Chondrocyte (in vitro differentiated cells): Measurements from ENCODE around the gene MYLK. TPM values are rescaled to one million over a fixed set of nuclear protein-coding genes. Genes with fewer than 3 reads are reported as not detected.

Experiments
- DNase-seq: peaks from one replicate; pipeline ENCODE4 v3.0.0; 2021; ENCODE audit warnings: mixed read lengths, low spot score
- H3K27ac Mint-ChIP-seq: one replicate; pipeline ENCODE4 v1.8.0; 2021; ENCODE audit warnings: mild to moderate bottlenecking, moderate library complexity, mixed read lengths; ENCODE audit not compliant: unreplicated experiment
- H3K27me3 Mint-ChIP-seq: 2 replicates; pipeline ENCODE4 v1.8.0; 2021; ENCODE audit warnings: low read depth, mixed read lengths
- H3K36me3 Mint-ChIP-seq: 2 replicates; pipeline ENCODE4 v1.8.0; 2021; ENCODE audit warnings: low read depth, mixed read lengths
- H3K4me1 Mint-ChIP-seq: 2 replicates; pipeline ENCODE4 v1.8.0; 2021; ENCODE audit warnings: low read depth, mild to moderate bottlenecking, mixed read lengths
- H3K4me3 Mint-ChIP-seq: one replicate; pipeline ENCODE4 v1.8.0; 2021; ENCODE audit warnings: mild to moderate bottlenecking, moderate library complexity, mixed read lengths; ENCODE audit not compliant: unreplicated experiment
- H3K9me3 Mint-ChIP-seq: 2 replicates; pipeline ENCODE4 v1.8.0; 2021; ENCODE audit warnings: low read depth, mixed read lengths
- total RNA-seq: library from RNA; stranded (reverse); gene quantifications from 3 replicates; pipeline ENCODE4 v1.2.1, GENCODE V29; 2021
- TF ChIP-seq, protein P1 (sequence below): fragments of 200-600 bp; sonication (generic); IDR thresholded peaks from 2 replicates; pipeline ENCODE4 v1.5.0; 2021; ENCODE audit warnings: antibody characterized with exemption, mild to moderate bottlenecking, moderate library complexity

MYLK gene
- total RNA-seq, 1 donor from 2014 or later = 405 TPM

DNA sequence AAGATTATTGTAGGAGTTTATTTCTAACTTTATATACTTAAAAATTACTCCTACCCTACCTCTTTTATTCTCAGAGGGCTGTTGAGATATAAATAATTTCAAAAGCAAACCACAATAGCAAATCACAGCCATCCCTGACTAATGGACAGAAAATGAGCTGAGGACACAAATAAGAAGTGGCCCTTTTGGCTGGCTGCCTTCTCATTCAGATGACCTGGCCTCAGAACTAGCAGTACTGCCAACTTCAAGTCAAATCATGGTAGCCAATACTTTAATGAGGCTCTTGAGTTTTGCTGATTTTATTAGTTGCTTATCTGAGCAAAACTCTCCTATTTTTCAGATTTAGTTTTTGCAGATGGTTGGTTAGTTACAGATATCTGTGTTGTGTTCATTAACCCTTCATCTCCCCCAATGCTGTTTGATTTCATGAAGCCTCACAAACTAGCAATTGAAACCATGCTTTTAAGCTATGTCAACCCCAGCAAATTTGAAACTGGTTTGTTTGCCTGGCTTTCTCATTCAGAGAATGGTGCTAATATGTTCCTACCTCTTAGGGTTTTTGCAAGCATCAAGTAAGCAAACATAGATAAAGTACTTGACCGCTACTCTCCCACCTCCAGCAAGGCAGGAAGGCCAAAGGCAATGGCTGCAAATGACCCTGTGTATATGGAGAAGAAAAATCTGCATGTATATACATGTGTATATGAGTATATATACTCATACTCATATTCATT is 225.8 kb downstream of the MYLK start:
- H3K4me1 Mint-ChIP-seq = peaks cover 99% of the 10 kb centered on the region
- H3K4me3 Mint-ChIP-seq = no peak overlapping the region
- peaks cover 53% of the 10 kb centered on the region for H3K36me3 Mint-ChIP-seq
- TF ChIP-seq, protein P1, sequence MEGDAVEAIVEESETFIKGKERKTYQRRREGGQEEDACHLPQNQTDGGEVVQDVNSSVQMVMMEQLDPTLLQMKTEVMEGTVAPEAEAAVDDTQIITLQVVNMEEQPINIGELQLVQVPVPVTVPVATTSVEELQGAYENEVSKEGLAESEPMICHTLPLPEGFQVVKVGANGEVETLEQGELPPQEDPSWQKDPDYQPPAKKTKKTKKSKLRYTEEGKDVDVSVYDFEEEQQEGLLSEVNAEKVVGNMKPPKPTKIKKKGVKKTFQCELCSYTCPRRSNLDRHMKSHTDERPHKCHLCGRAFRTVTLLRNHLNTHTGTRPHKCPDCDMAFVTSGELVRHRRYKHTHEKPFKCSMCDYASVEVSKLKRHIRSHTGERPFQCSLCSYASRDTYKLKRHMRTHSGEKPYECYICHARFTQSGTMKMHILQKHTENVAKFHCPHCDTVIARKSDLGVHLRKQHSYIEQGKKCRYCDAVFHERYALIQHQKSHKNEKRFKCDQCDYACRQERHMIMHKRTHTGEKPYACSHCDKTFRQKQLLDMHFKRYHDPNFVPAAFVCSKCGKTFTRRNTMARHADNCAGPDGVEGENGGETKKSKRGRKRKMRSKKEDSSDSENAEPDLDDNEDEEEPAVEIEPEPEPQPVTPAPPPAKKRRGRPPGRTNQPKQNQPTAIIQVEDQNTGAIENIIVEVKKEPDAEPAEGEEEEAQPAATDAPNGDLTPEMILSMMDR = no peak
- no peaks in the 10 kb centered on the region for H3K27me3 Mint-ChIP-seq
- DNase-seq = no peak
- peaks cover 3% of the 10 kb centered on the region for H3K9me3 Mint-ChIP-seq
- H3K27ac Mint-ChIP-seq = peak overlapping the region; percentile 93

DNA sequence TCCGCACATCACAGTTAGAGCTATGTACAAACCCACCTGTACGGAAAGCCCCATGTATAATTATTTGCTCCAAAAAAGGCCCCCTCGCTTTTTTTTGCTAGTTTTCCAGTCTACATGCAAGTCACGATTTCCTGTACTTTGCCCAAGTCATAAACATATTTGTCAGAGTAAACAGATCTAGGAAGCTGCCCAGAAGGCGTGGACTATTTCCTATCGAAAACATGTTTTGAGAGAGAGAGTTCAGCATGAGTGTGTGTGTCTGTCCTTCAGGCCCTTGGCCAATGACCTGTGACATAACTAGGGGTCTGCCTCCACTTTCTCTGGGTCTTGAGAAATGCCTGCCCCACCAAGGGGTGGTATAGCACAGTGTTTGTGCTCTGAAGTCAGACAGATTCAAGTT is 226.6 kb downstream of the MYLK start:
- no peaks in the 10 kb centered on the region for H3K27me3 Mint-ChIP-seq
- TF ChIP-seq, protein P1 = no peak
- peak overlapping the region; percentile 93 for H3K27ac Mint-ChIP-seq
- no peak for DNase-seq
- peaks cover 100% of the 10 kb centered on the region for H3K4me1 Mint-ChIP-seq
- peaks cover 3% of the 10 kb centered on the region for H3K9me3 Mint-ChIP-seq
- H3K4me3 Mint-ChIP-seq = no peak overlapping the region
- peaks cover 47% of the 10 kb centered on the region for H3K36me3 Mint-ChIP-seq

- H3K9me3 Mint-ChIP-seq = peaks cover 3% of the 10 kb centered on the region
- peak overlapping the region; percentile 93 for H3K27ac Mint-ChIP-seq
- no peak overlapping the region for H3K4me3 Mint-ChIP-seq
- no peaks in the 10 kb centered on the region for H3K27me3 Mint-ChIP-seq
- peaks cover 44% of the 10 kb centered on the region for H3K36me3 Mint-ChIP-seq
- TF ChIP-seq, protein P1 = peak; percentile 5
- peaks cover 100% of the 10 kb centered on the region for H3K4me1 Mint-ChIP-seq
- no peak for DNase-seq
Observed at GRCh38 chr3:123657111-123657510, 227.0 kb downstream of the MYLK start.

DNA sequence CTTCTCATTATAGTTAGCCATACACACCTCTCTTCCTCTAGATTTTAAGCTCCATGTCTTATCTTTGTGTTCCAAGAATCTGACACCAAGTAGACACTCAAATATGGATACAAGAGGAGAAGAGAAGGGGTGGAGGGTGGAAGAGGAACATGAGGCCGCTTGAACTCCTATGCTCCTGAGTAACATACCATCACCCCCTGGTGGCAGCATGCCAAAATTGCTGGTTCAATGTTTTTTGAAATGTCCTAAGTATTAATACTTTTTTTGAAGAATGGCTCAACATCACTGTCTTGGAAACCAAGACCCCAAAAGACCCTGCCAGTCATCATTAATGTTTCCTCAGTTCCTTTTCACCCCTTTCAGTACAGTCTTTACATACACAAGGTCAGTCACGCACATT is 227.4 kb downstream of the MYLK start:
- H3K9me3 Mint-ChIP-seq = peaks cover 3% of the 10 kb centered on the region
- TF ChIP-seq, protein P1 = peak; percentile 62
- no peak overlapping the region for H3K4me3 Mint-ChIP-seq
- DNase-seq = no peak
- H3K27ac Mint-ChIP-seq = peak overlapping the region; percentile 93
- no peaks in the 10 kb centered on the region for H3K27me3 Mint-ChIP-seq
- H3K4me1 Mint-ChIP-seq = peaks cover 100% of the 10 kb centered on the region
- peaks cover 42% of the 10 kb centered on the region for H3K36me3 Mint-ChIP-seq

GRCh38 chr3:123656274-123656673 is 227.9 kb downstream of the MYLK start:
- TF ChIP-seq, protein P1 = no peak
- H3K9me3 Mint-ChIP-seq = peaks cover 3% of the 10 kb centered on the region
- H3K27ac Mint-ChIP-seq = peak overlapping the region; percentile 64
- H3K36me3 Mint-ChIP-seq = peaks cover 40% of the 10 kb centered on the region
- H3K27me3 Mint-ChIP-seq = no peaks in the 10 kb centered on the region
- no peak for DNase-seq
- peaks cover 100% of the 10 kb centered on the region for H3K4me1 Mint-ChIP-seq
- H3K4me3 Mint-ChIP-seq = no peak overlapping the region
